ENCODE measurements around the gene EXD3. TPM values are rescaled to one million over a fixed set of nuclear protein-coding genes. Genes with fewer than 3 reads are reported as not detected.

The EXD3 gene
- total and polyA plus RNA-seq, 4 donors: 9.4 to 43.5 (median 27.6) TPM

- H3K36me3 ChIP-seq (ENCODE audit: control insufficient read depth, insufficient read depth, low read length): peaks cover 24% of the 10 kb centered on the region
- H3K4me3 ChIP-seq (ENCODE audit: low read depth, low read length): no peak overlapping the region
- peaks cover 3% of the 10 kb centered on the region for H3K4me1 ChIP-seq (ENCODE audit: control insufficient read depth, insufficient read depth, low read length)
- H3K27ac ChIP-seq (ENCODE audit: low read depth, low read length): no peak overlapping the region
- H3K27me3 ChIP-seq (ENCODE audit: control insufficient read depth, insufficient read depth, low read length): peaks cover 3% of the 10 kb centered on the region
- 86% methylated on average over 36 of the region's 40 CpGs for WGBS (ENCODE audit: insufficient coverage)
- DNase-seq (ENCODE audit: low read depth in 4 of 6, low spot score in 6 of 6): no peak
- no peaks in the 10 kb centered on the region for H3K9me3 ChIP-seq (ENCODE audit: control insufficient read depth, insufficient read depth, low read length)
Measured at GRCh38 chr9:137437691-137438590, 15.0 kb upstream of the EXD3 start.

- Histone ChIP-seq H3K4me1 (ENCODE audit: control insufficient read depth, insufficient read depth, low read length) (peaks cover 3% of the 10 kb centered on the region), H3K36me3 (ENCODE audit: control insufficient read depth, insufficient read depth, low read length) (peaks cover 29% of the 10 kb centered on the region), H3K9me3 (ENCODE audit: control insufficient read depth, insufficient read depth, low read length) (no peaks in the 10 kb centered on the region), H3K27me3 (ENCODE audit: control insufficient read depth, insufficient read depth, low read length) (peaks cover 2% of the 10 kb centered on the region), H3K4me3 (ENCODE audit: low read depth, low read length) (no peak overlapping the region), H3K27ac (ENCODE audit: low read depth, low read length) (no peak overlapping the region)
- 88% methylated on average over 24 of the region's 24 CpGs for WGBS (ENCODE audit: insufficient coverage)
- no peak for DNase-seq (ENCODE audit: low read depth in 4 of 6, low spot score in 6 of 6)
Measured at GRCh38 chr9:137436761-137437600, 14.0 kb upstream of the EXD3 start.

- DNase-seq (ENCODE audit: low read depth in 4 of 6, low spot score in 6 of 6): no peak
- WGBS (ENCODE audit: insufficient coverage): 89% methylated on average over 40 of the region's 42 CpGs
- no peaks in the 10 kb centered on the region for H3K9me3 ChIP-seq (ENCODE audit: control insufficient read depth, insufficient read depth, low read length)
- H3K4me3 ChIP-seq (ENCODE audit: low read depth, low read length): no peak overlapping the region
- no peak overlapping the region for H3K27ac ChIP-seq (ENCODE audit: low read depth, low read length)
- no peaks in the 10 kb centered on the region for H3K4me1 ChIP-seq (ENCODE audit: control insufficient read depth, insufficient read depth, low read length)
- peaks cover 35% of the 10 kb centered on the region for H3K36me3 ChIP-seq (ENCODE audit: control insufficient read depth, insufficient read depth, low read length)
- H3K27me3 ChIP-seq (ENCODE audit: control insufficient read depth, insufficient read depth, low read length): no peaks in the 10 kb centered on the region
Measured at GRCh38 chr9:137435980-137436760, 13.2 kb upstream of the EXD3 start.

- DNase-seq (ENCODE audit: low read depth in 4 of 6, low spot score in 6 of 6): no peak
- Histone ChIP-seq H3K27ac (ENCODE audit: low read depth, low read length) (no peak overlapping the region), H3K4me1 (ENCODE audit: control insufficient read depth, insufficient read depth, low read length) (no peaks in the 10 kb centered on the region), H3K9me3 (ENCODE audit: control insufficient read depth, insufficient read depth, low read length) (no peaks in the 10 kb centered on the region), H3K36me3 (ENCODE audit: control insufficient read depth, insufficient read depth, low read length) (peaks cover 42% of the 10 kb centered on the region), H3K4me3 (ENCODE audit: low read depth, low read length) (no peak overlapping the region), H3K27me3 (ENCODE audit: control insufficient read depth, insufficient read depth, low read length) (no peaks in the 10 kb centered on the region)
- 85% methylated on average over 20 of the region's 20 CpGs for WGBS (ENCODE audit: insufficient coverage)
Measured at GRCh38 chr9:137435381-137435891, 12.5 kb upstream of the EXD3 start.

GRCh38 chr9:137434498-137435380 is 11.8 kb upstream of the EXD3 start:
- Histone ChIP-seq H3K4me1 (ENCODE audit: control insufficient read depth, insufficient read depth, low read length) (no peaks in the 10 kb centered on the region), H3K27me3 (ENCODE audit: control insufficient read depth, insufficient read depth, low read length) (no peaks in the 10 kb centered on the region), H3K36me3 (ENCODE audit: control insufficient read depth, insufficient read depth, low read length) (peaks cover 46% of the 10 kb centered on the region), H3K9me3 (ENCODE audit: control insufficient read depth, insufficient read depth, low read length) (no peaks in the 10 kb centered on the region), H3K4me3 (ENCODE audit: low read depth, low read length) (no peak overlapping the region), H3K27ac (ENCODE audit: low read depth, low read length) (no peak overlapping the region)
- WGBS (ENCODE audit: insufficient coverage): 88% methylated on average over 43 of the region's 43 CpGs
- no peak for DNase-seq (ENCODE audit: low read depth in 4 of 6, low spot score in 6 of 6)

GRCh38 chr9:137433916-137434431 is 11.0 kb upstream of the EXD3 start:
- no peak for DNase-seq (ENCODE audit: low read depth in 4 of 6, low spot score in 6 of 6)
- no peaks in the 10 kb centered on the region for H3K4me1 ChIP-seq (ENCODE audit: control insufficient read depth, insufficient read depth, low read length)
- no peak overlapping the region for H3K4me3 ChIP-seq (ENCODE audit: low read depth, low read length)
- WGBS (ENCODE audit: insufficient coverage): 84% methylated on average over 13 of the region's 26 CpGs
- no peaks in the 10 kb centered on the region for H3K27me3 ChIP-seq (ENCODE audit: control insufficient read depth, insufficient read depth, low read length)
- H3K36me3 ChIP-seq (ENCODE audit: control insufficient read depth, insufficient read depth, low read length): peaks cover 50% of the 10 kb centered on the region
- H3K27ac ChIP-seq (ENCODE audit: low read depth, low read length): no peak overlapping the region
- H3K9me3 ChIP-seq (ENCODE audit: control insufficient read depth, insufficient read depth, low read length): no peaks in the 10 kb centered on the region

GRCh38 chr9:137433349-137433915 is 10.5 kb upstream of the EXD3 start:
- Histone ChIP-seq H3K27me3 (ENCODE audit: control insufficient read depth, insufficient read depth, low read length) (no peaks in the 10 kb centered on the region), H3K9me3 (ENCODE audit: control insufficient read depth, insufficient read depth, low read length) (no peaks in the 10 kb centered on the region), H3K4me1 (ENCODE audit: control insufficient read depth, insufficient read depth, low read length) (no peaks in the 10 kb centered on the region), H3K36me3 (ENCODE audit: control insufficient read depth, insufficient read depth, low read length) (peaks cover 53% of the 10 kb centered on the region), H3K4me3 (ENCODE audit: low read depth, low read length) (no peak overlapping the region), H3K27ac (ENCODE audit: low read depth, low read length) (no peak overlapping the region)
- 78% methylated on average over 18 of the region's 19 CpGs for WGBS (ENCODE audit: insufficient coverage)
- no peak for DNase-seq (ENCODE audit: low read depth in 4 of 6, low spot score in 6 of 6)

- no peak overlapping the region for H3K27ac ChIP-seq (ENCODE audit: low read depth, low read length)
- H3K4me1 ChIP-seq (ENCODE audit: control insufficient read depth, insufficient read depth, low read length): no peaks in the 10 kb centered on the region
- H3K4me3 ChIP-seq (ENCODE audit: low read depth, low read length): no peak overlapping the region
- H3K36me3 ChIP-seq (ENCODE audit: control insufficient read depth, insufficient read depth, low read length): peaks cover 58% of the 10 kb centered on the region
- H3K9me3 ChIP-seq (ENCODE audit: control insufficient read depth, insufficient read depth, low read length): no peaks in the 10 kb centered on the region
- 91% methylated on average over 20 of the region's 20 CpGs for WGBS (ENCODE audit: insufficient coverage)
- no peak for DNase-seq (ENCODE audit: low read depth in 4 of 6, low spot score in 6 of 6)
- H3K27me3 ChIP-seq (ENCODE audit: control insufficient read depth, insufficient read depth, low read length): no peaks in the 10 kb centered on the region
Measured at GRCh38 chr9:137432687-137433348, 9.9 kb upstream of the EXD3 start.
